NCI-H187 treated with DMSO at 0.1 percent for 48 hours (cell line): ENCODE results near the gene C16orf46.

Experiments
- DNase-seq: peaks from one replicate; lab custom pipeline; 2025; lab: John Stamatoyannopoulos, UW

C16orf46 gene

GRCh38 chr16:81018496-81018895 is 58.5 kb downstream of the C16orf46 start:
- DNase-seq, result no peak

GRCh38 chr16:81014672-81015071 is 62.4 kb downstream of the C16orf46 start:
- DNase-seq, result no peak

- no peak for DNase-seq
These were observed 64.1 kb downstream of the C16orf46 start for GRCh38 chr16:81012974-81013373.
